GM13977 (cell line): ENCODE data around the gene ABHD14A.

Experiments used
- DNase-seq: peaks from one replicate; pipeline ENCODE4 v3.0.0; 2012; ENCODE audit warnings: low spot score
- in situ Hi-C: fragments of 300-500 bp; cut with MboI; formaldehyde crosslinking; loops from one replicate; pipeline ENCODE4 v1.12.0; 2022; ENCODE audit warnings: low sequenced_read_pairs, low pct_unique_long_range_greater_than_20kb, mixed read lengths, inconsistent platforms; ENCODE audit not compliant: unreplicated experiment
- TF ChIP-seq, protein P1 (sequence below): IDR thresholded peaks from 2 replicates; pipeline ENCODE4 v1.5.1; 2012; ENCODE audit warnings: mild to moderate bottlenecking, control low read depth; ENCODE audit not compliant: insufficient read depth; ENCODE audit errors: extremely low read depth, missing control alignments

Gene ABHD14A

DNA sequence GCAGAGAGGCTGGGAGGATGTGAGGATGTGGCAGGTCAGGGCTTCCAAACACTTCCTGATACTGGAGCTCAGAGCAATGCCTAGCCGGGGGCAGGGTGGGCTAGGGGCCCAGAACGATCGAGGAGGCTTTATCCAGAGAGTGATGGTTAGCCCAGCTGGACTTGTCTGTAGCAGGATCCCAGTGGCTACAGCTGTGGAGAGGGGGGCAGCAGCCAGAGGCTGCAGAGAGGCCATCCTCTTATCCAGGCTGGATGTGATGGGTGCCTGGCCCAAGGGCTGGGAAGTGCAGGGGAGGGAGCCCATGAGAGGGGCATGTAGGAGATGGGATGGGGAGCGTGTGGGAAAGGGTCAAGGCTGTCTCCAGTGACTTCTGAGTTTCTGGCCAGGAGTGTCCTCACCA lies 28.1 kb upstream of the ABHD14A start:
- TF ChIP-seq, protein P1, sequence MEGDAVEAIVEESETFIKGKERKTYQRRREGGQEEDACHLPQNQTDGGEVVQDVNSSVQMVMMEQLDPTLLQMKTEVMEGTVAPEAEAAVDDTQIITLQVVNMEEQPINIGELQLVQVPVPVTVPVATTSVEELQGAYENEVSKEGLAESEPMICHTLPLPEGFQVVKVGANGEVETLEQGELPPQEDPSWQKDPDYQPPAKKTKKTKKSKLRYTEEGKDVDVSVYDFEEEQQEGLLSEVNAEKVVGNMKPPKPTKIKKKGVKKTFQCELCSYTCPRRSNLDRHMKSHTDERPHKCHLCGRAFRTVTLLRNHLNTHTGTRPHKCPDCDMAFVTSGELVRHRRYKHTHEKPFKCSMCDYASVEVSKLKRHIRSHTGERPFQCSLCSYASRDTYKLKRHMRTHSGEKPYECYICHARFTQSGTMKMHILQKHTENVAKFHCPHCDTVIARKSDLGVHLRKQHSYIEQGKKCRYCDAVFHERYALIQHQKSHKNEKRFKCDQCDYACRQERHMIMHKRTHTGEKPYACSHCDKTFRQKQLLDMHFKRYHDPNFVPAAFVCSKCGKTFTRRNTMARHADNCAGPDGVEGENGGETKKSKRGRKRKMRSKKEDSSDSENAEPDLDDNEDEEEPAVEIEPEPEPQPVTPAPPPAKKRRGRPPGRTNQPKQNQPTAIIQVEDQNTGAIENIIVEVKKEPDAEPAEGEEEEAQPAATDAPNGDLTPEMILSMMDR: no peak
- DNase-seq: no peak
- in situ Hi-C loops: no loop called here

GRCh38 chr3:51947215-51947900 lies 27.5 kb upstream of the ABHD14A start:
- no peak for DNase-seq
- in situ Hi-C loops: no loop called here
- TF ChIP-seq, protein P1: no peak

- TF ChIP-seq, protein P1: no peak
Observed at GRCh38 chr3:51948016-51948580, 26.8 kb upstream of the ABHD14A start.

GRCh38 chr3:51949121-51949520 lies 25.7 kb upstream of the ABHD14A start:
- DNase-seq: no peak
- in situ Hi-C loops: no loop called here
- TF ChIP-seq, protein P1: no peak

More at GRCh38 chr3:51948016-51948580, 26.8 kb upstream of the ABHD14A start:
- DNase-seq: no peak
- in situ Hi-C loops: no loop called here

GRCh38 chr3:51950899-51951298 lies 24.0 kb upstream of the ABHD14A start:
- in situ Hi-C loops: no loop called here
- DNase-seq: no peak
- TF ChIP-seq, protein P1: no peak

DNA sequence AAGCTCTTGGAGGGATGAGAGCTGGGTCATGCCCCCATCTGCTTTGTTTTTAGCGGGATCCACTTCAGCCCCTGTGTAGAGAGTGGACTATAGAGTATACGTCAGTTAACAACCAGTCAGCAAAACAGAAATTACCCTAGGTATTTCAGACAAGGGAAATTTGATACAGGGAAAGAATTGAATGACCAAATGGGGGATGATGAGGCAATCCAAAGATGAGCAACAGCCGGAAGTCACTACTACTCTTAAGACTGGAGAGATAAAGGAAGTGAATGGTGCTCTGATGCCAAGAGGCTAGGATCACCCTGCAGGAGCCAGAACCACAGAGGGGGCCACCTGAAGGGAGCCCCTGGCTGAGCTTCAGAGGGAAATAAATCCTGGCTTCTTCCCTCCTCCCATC lies 21.4 kb upstream of the ABHD14A start:
- no peak for DNase-seq
- TF ChIP-seq, protein P1: no peak
- in situ Hi-C loops: no loop called here

DNA sequence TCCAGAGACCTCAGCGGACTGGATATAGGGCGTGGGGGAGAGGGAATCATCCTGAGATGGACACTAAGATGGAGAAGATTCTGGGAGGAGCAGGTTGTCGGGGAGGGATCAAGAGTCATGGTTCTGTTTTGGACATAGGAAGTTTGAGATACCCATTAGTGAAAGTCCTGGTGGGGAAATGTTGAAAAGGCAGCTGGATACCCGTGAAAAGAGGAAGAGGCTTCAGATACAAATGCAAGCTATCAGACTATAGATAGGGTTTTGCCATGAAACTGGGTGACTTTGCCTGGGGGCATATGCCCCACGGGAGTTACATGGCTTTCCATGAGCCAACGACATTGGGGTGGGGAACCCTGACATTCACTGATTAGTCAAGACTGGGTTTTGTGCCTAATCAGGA lies 20.8 kb upstream of the ABHD14A start:
- TF ChIP-seq, protein P1: no peak
- DNase-seq: no peak
- in situ Hi-C loops: no loop called here
